NT2/D1 (cell line): Measurements from ENCODE around the gene SRC.

Experiments
- DNase-seq: peaks from one replicate; pipeline ENCODE4 v3.0.0-alpha.2; 2011; ENCODE audit warnings: low read depth, low spot score
- H3K27me3 ChIP-seq: 2 replicates; pipeline ENCODE4 v1.6.0; 2011; ENCODE audit warnings: mild to moderate bottlenecking; ENCODE audit not compliant: insufficient read length, insufficient read depth
- H3K36me3 ChIP-seq: 2 replicates; pipeline ENCODE4 v1.6.1; 2011; ENCODE audit warnings: mild to moderate bottlenecking, low read length, mixed read lengths; ENCODE audit not compliant: insufficient read depth, insufficient read length
- H3K4me1 ChIP-seq: 2 replicates; pipeline ENCODE4 v1.5.1; 2011; ENCODE audit not compliant: insufficient read depth, insufficient read length
- H3K4me3 ChIP-seq: 2 replicates; pipeline ENCODE4 v1.5.1; 2011; ENCODE audit warnings: low read depth; ENCODE audit not compliant: insufficient read length
- H3K9ac ChIP-seq: 2 replicates; pipeline ENCODE4 v1.6.0; 2011; ENCODE audit warnings: low read depth; ENCODE audit not compliant: insufficient read length
- H3K9me3 ChIP-seq: 2 replicates; pipeline ENCODE4 v1.5.1; 2011; ENCODE audit warnings: mild to moderate bottlenecking, low read length; ENCODE audit not compliant: insufficient read depth
- SUZ12 ChIP-seq: IDR thresholded peaks from 2 replicates; pipeline ENCODE4 v1.6.1; 2011; ENCODE audit not compliant: insufficient read length, insufficient read depth; ENCODE audit errors: extremely low read depth
- YY1 ChIP-seq: IDR thresholded peaks from 2 replicates; pipeline ENCODE4 v1.6.1; 2011; ENCODE audit not compliant: insufficient read length, insufficient read depth
- ZNF274 ChIP-seq: IDR thresholded peaks from 2 replicates; pipeline ENCODE4 v1.6.1; 2011; ENCODE audit warnings: mild to moderate bottlenecking, low read depth, low read length

Gene SRC

DNA sequence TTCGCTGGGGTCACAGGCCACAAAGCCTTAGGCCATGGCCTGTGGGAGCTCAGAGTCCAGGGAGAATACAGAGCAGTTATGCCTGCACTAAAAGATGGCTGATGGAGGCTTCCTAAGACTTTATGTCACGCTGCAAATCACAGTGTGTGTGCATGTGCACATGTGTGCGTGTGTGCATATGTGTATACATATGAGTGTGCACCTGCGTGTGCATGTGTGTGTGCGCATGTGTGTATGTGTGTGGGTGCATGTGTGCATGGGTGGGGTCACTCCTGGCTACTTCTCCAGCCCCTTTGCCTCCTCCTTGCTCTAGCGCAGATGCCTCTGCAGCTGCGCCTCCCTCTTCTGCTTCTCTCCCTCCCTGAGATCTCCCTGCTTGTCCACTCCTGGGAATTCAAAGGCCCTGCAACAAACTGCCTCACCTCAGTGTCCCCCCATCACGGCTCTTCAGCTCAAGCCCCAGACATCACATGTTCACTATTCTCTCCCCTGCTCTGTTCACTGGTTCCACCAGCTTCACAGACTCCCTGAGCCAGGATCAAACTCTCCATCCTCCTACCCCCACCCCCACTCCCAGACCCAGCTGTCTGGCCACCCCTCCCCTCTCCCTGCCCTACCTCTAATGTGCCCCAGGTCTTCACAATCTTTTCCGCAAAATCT is 90.7 kb downstream of the SRC start:
- H3K36me3 ChIP-seq = no peaks in the 10 kb centered on the region
- peaks cover 7% of the 10 kb centered on the region for H3K4me1 ChIP-seq
- no peak for DNase-seq
- H3K9me3 ChIP-seq = no peaks in the 10 kb centered on the region
- no peak overlapping the region for H3K9ac ChIP-seq
- peaks cover 18% of the 10 kb centered on the region for H3K27me3 ChIP-seq
- TF ChIP-seq YY1 = no peak
- H3K4me3 ChIP-seq = no peak overlapping the region

DNA sequence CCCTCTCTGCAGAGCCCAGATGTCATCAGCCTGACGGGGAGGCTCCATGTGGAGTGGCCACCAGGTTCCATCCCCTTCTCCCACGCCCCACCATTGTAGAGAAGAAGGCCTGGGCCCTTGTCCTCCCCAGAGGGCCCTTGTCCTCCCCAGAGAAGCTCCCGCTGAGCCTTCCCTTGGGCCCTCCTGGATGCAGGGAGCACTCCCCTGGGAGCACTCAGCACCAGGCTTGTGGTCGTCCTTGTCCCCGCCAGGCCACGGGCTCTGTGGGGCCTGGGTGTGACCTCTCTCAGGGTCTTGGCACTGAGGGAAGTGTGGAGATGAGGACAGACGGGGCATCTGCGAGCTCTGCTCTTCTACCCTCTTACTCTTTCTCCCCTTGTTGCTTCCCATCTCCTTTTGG is 91.7 kb downstream of the SRC start:
- no peaks in the 10 kb centered on the region for H3K36me3 ChIP-seq
- TF ChIP-seq YY1 (no peak), ZNF274 (no peak), SUZ12 (no peak)
- H3K4me1 ChIP-seq = peaks cover 7% of the 10 kb centered on the region
- peaks cover 12% of the 10 kb centered on the region for H3K27me3 ChIP-seq
- no peak overlapping the region for H3K4me3 ChIP-seq
- no peaks in the 10 kb centered on the region for H3K9me3 ChIP-seq
- no peak for DNase-seq
- H3K9ac ChIP-seq = no peak overlapping the region

DNA sequence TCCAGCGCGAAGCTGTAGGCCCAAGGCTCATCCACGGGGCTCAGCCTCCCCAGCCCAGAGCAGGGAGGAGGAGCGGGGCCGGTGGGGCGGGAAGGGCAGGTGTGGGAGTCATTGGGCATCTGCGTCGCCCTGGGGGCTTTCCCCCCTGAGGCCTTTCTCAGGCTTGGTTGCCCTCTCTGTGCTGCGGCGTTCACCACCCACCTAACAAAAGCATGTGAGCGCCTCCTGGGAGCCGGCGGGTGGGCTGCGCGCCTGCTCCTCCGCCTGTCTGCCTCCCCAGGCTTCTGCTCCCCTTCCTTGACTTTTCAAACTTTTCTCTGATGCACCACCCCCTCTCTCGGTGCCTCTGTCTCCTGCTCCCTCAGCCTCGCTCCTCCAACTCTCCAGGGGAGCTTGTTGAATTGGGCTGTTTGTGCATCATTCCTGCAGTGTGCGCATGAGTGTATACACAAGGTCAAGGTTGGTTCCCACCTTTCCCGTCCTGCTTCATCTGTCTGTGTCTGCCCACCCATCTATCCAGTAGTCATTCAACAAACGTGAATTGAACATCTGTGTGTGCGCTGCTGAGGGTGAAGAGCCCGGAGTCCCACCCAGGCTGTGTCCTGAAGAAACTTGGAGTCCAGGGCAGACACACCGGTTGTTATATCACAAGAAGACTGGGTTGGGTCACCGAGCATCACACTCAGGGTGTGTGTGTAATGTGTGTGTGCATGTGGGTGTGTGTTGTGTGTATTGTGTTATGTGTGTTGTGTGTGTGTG is 92.7 kb downstream of the SRC start:
- DNase-seq = no peak

DNA sequence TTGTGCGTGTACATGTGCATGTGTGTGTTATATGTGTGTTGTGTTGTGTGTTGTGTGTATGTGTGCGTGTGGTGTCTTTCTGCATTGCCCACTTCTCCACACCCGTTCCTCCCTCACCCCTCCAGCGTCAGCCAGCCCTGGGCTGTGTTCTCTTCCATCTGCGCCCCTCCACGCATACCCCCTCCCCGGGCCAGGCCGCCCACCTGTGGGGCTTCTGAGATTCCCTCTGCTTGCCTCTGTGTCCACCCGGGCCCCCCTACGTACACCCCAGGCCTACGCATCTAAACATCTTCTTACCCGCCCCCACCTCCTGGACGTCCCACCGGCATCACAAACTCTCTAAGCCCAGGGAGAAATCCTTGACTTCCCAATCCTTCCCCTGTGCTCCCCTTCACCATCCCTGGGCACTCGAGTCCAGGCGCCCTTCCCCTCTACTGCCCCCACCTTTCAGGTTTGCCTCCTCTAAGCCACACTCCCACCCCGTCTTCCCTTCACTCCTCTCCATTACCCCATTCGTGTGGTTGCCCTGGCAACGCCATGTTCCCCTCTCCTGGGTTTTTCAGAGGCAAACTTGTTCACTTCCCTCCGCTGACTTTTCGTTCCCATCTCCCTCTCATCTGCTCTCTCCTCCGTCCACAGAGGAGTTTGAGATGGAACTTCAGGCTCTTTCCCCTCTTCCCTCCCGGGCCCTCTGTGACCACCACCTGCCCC is 93.4 kb downstream of the SRC start:
- Histone ChIP-seq H3K9me3 (no peaks in the 10 kb centered on the region), H3K9ac (no peak overlapping the region), H3K4me1 (peaks cover 7% of the 10 kb centered on the region), H3K27me3 (peaks cover 2% of the 10 kb centered on the region), H3K36me3 (no peaks in the 10 kb centered on the region), H3K4me3 (no peak overlapping the region)
- TF ChIP-seq YY1 = no peak
- no peak for TF ChIP-seq SUZ12
- TF ChIP-seq ZNF274 = no peak
- no peak for DNase-seq

More for the DNA sequence above, 92.7 kb downstream of the SRC start:
- no peaks in the 10 kb centered on the region for H3K36me3 ChIP-seq
- no peak overlapping the region for H3K9ac ChIP-seq
- peaks cover 7% of the 10 kb centered on the region for H3K4me1 ChIP-seq
- no peak overlapping the region for H3K4me3 ChIP-seq
- H3K27me3 ChIP-seq = peaks cover 4% of the 10 kb centered on the region
- TF ChIP-seq SUZ12 (no peak), ZNF274 (no peak), YY1 (no peak)
- H3K9me3 ChIP-seq = no peaks in the 10 kb centered on the region

GRCh38 chr20:37441023-37441422 is 95.1 kb downstream of the SRC start:
- TF ChIP-seq SUZ12 = no peak
- no peak for TF ChIP-seq YY1
- no peak for TF ChIP-seq ZNF274

DNA sequence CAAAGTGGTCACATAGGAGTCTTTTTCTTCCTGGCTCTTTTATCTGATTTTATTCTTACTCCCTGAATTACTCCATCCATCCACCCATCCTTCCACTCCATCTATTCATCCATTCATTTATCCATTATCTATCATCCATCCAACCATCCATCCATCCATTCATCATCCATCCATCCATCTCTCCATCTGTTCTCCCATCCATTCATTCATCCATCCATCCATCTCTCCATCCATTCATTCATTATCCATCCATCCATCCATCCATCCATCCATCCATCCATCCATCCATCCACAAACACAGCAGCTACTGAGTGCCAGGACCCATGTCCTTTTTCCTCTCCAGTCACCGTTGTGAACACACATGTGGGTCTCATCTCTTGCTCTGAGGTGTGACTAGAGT is 96.6 kb downstream of the SRC start:
- no peak for DNase-seq
- H3K4me1 ChIP-seq = peaks cover 7% of the 10 kb centered on the region
- H3K27me3 ChIP-seq = peaks cover 10% of the 10 kb centered on the region
- no peaks in the 10 kb centered on the region for H3K36me3 ChIP-seq
- no peak for TF ChIP-seq SUZ12
- no peak for TF ChIP-seq ZNF274
- no peak for TF ChIP-seq YY1
- no peak overlapping the region for H3K4me3 ChIP-seq
- no peak overlapping the region for H3K9ac ChIP-seq
- no peaks in the 10 kb centered on the region for H3K9me3 ChIP-seq

More at GRCh38 chr20:37441023-37441422, 95.1 kb downstream of the SRC start:
- Histone ChIP-seq H3K4me3 (no peak overlapping the region), H3K36me3 (no peaks in the 10 kb centered on the region), H3K9ac (no peak overlapping the region), H3K4me1 (peaks cover 7% of the 10 kb centered on the region), H3K27me3 (no peaks in the 10 kb centered on the region), H3K9me3 (no peaks in the 10 kb centered on the region)
- DNase-seq = no peak

DNA sequence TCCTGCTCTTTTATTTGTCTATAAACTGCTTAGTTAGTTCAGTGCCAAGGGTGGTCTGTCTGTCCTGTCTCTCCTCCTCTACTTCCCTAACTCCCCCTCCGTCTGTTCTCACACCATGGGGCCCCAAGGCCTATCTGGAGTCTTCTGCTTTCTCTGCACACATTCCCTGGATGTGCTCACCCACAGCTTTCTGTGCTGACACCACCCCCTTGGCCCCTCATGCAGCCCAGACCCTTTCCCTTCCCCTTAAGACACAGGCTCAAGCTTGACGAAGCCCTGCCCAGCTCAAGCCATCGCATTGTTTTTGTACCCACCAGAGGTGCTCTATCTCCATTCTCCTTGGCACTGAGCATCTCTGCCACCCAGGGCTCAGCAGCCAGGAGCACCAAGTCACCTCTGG is 97.0 kb downstream of the SRC start:
- no peak for DNase-seq
- Histone ChIP-seq H3K36me3 (no peaks in the 10 kb centered on the region), H3K9me3 (no peaks in the 10 kb centered on the region), H3K9ac (no peak overlapping the region), H3K4me3 (no peak overlapping the region), H3K4me1 (peaks cover 7% of the 10 kb centered on the region), H3K27me3 (peaks cover 12% of the 10 kb centered on the region)
- TF ChIP-seq SUZ12 = no peak
- TF ChIP-seq ZNF274 = no peak
- TF ChIP-seq YY1 = no peak
